Measurements from ENCODE around the gene HOMEZ.

- TF ChIP-seq POLR2AphosphoS5 (IDR thresholded peaks at IDR 0.05; ENCODE audit: low read depth, low read length) (no peak), CTCF (IDR thresholded peaks at IDR 0.05) (no peak), SIN3A (IDR thresholded peaks at IDR 0.05; ENCODE audit: borderline replicate concordance, insufficient read depth, low read depth, low read length) (no peak)
- TF ChIP-seq, protein P1, sequence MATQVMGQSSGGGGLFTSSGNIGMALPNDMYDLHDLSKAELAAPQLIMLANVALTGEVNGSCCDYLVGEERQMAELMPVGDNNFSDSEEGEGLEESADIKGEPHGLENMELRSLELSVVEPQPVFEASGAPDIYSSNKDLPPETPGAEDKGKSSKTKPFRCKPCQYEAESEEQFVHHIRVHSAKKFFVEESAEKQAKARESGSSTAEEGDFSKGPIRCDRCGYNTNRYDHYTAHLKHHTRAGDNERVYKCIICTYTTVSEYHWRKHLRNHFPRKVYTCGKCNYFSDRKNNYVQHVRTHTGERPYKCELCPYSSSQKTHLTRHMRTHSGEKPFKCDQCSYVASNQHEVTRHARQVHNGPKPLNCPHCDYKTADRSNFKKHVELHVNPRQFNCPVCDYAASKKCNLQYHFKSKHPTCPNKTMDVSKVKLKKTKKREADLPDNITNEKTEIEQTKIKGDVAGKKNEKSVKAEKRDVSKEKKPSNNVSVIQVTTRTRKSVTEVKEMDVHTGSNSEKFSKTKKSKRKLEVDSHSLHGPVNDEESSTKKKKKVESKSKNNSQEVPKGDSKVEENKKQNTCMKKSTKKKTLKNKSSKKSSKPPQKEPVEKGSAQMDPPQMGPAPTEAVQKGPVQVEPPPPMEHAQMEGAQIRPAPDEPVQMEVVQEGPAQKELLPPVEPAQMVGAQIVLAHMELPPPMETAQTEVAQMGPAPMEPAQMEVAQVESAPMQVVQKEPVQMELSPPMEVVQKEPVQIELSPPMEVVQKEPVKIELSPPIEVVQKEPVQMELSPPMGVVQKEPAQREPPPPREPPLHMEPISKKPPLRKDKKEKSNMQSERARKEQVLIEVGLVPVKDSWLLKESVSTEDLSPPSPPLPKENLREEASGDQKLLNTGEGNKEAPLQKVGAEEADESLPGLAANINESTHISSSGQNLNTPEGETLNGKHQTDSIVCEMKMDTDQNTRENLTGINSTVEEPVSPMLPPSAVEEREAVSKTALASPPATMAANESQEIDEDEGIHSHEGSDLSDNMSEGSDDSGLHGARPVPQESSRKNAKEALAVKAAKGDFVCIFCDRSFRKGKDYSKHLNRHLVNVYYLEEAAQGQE (IDR thresholded peaks at IDR 0.05; ENCODE audit: insufficient read depth in 1 of 2, low read depth in 2 of 2, low read length in 1 of 2) = no peak
These were observed 10.3 kb upstream of the HOMEZ start for GRCh38 chr14:23296012-23296777.
